MCF 10A (cell line): ENCODE data around the gene RNF220. TPM values are rescaled to one million over a fixed set of nuclear protein-coding genes. Genes with fewer than 3 reads are reported as not detected.

ENCODE experiments used
- BruUV-seq: library from RNA; stranded (reverse); fragments of 400-500 nt; replicated peaks from 2 replicates; lab custom pipeline; 2021; lab: Mats Ljungman, UMichigan
- CTCF ChIA-PET: fragments of 300-600 bp; sonication (Branson Sonifier 250); formaldehyde crosslinking; extraction: SDS; loops from one replicate; lab custom pipeline; 2021; ENCODE audit warnings: antibody characterized with exemption, inconsistent platforms; lab: Yijun Ruan, JAX
- POLR2A ChIA-PET: fragments of 300-600, 350-650 bp; sonication (Branson Sonifier 250); formaldehyde crosslinking; extraction: SDS; loops from one replicate; lab custom pipeline; 2020; ENCODE audit warnings: antibody characterized with exemption, inconsistent platforms; lab: Yijun Ruan, JAX
- DNase-seq: peaks from one replicate; pipeline ENCODE4 v3.0.0-alpha.2; 2018; ENCODE audit not compliant: unreplicated experiment
- H3K27ac Mint-ChIP-seq: one replicate; pipeline ENCODE4 v1.8.0; 2022; ENCODE audit warnings: mild to moderate bottlenecking, low read depth, mixed read lengths; ENCODE audit not compliant: unreplicated experiment
- H3K27me3 Mint-ChIP-seq: one replicate; pipeline ENCODE4 v1.8.0; 2022; ENCODE audit warnings: mixed read lengths; ENCODE audit not compliant: insufficient read depth, unreplicated experiment
- H3K36me3 Mint-ChIP-seq: one replicate; pipeline ENCODE4 v1.8.0; 2022; ENCODE audit warnings: mild to moderate bottlenecking, moderate library complexity, mixed read lengths; ENCODE audit not compliant: insufficient read depth, unreplicated experiment
- H3K4me1 Mint-ChIP-seq: one replicate; pipeline ENCODE4 v1.8.0; 2022; ENCODE audit warnings: mixed read lengths; ENCODE audit not compliant: insufficient read depth, unreplicated experiment
- H3K4me3 Mint-ChIP-seq: one replicate; pipeline ENCODE4 v1.8.0; 2022; ENCODE audit warnings: mild to moderate bottlenecking, moderate library complexity, mixed read lengths; ENCODE audit not compliant: unreplicated experiment
- H3K9me3 Mint-ChIP-seq: one replicate; pipeline ENCODE4 v1.8.0; 2022; ENCODE audit warnings: mixed read lengths; ENCODE audit not compliant: unreplicated experiment
- intact Hi-C: fragments of 100-400 bp; cut with micrococcal nuclease; formaldehyde crosslinking; loops from 2 replicates; pipeline ENCODE4 v1.14.1; 2022
- total RNA-seq: library from RNA; stranded (reverse); gene quantifications from 2 replicates; pipeline ENCODE4 v1.2.3, GENCODE V29; 2022
- TF ChIP-seq, protein P1 (sequence below): fragments of 200-600 bp; IDR thresholded peaks from one replicate; pipeline ENCODE4 v1.8.0; 2022; ENCODE audit warnings: antibody characterized with exemption, mild to moderate bottlenecking; ENCODE audit not compliant: unreplicated experiment

The RNF220 gene
- total RNA-seq, 1 experiment from 2014 or later: 67.1 TPM

GRCh38 chr1:44537956-44538355, 132.9 kb downstream of the RNF220 start:
- ChIA-PET POLR2A (interaction anchor here (1.2 to 1.3 kb wide), 2 partner anchors 8 to 15 kb away, joined by 3 to 5 read pairs; no protein-coding TSS in a partner anchor), CTCF (interaction anchor here (0.9 kb wide), 1 partner anchor 432 kb away, joined by 4 read pairs; no protein-coding TSS in a partner anchor)

GRCh38 chr1:44539991-44540730, 135.1 kb downstream of the RNF220 start:
- CTCF ChIA-PET: interaction anchor here (0.5 to 1.2 kb wide), 3 partner anchors 9 to 321 kb away, joined by 3 to 4 read pairs (median 3); no protein-coding TSS in a partner anchor
- no peak overlapping the region for H3K27ac Mint-ChIP-seq

More at GRCh38 chr1:44537956-44538355, 132.9 kb downstream of the RNF220 start:
- H3K4me1 Mint-ChIP-seq: peaks cover 17% of the 10 kb centered on the region
- no TSS peak for BruUV-seq
- no peaks in the 10 kb centered on the region for H3K27me3 Mint-ChIP-seq
- DNase-seq: no peak
- H3K36me3 Mint-ChIP-seq: peaks cover 7% of the 10 kb centered on the region
- no peaks in the 10 kb centered on the region for H3K9me3 Mint-ChIP-seq
- no peak overlapping the region for H3K4me3 Mint-ChIP-seq
- no peak overlapping the region for H3K27ac Mint-ChIP-seq
- intact Hi-C loops: no loop called here
- TF ChIP-seq, protein P1, sequence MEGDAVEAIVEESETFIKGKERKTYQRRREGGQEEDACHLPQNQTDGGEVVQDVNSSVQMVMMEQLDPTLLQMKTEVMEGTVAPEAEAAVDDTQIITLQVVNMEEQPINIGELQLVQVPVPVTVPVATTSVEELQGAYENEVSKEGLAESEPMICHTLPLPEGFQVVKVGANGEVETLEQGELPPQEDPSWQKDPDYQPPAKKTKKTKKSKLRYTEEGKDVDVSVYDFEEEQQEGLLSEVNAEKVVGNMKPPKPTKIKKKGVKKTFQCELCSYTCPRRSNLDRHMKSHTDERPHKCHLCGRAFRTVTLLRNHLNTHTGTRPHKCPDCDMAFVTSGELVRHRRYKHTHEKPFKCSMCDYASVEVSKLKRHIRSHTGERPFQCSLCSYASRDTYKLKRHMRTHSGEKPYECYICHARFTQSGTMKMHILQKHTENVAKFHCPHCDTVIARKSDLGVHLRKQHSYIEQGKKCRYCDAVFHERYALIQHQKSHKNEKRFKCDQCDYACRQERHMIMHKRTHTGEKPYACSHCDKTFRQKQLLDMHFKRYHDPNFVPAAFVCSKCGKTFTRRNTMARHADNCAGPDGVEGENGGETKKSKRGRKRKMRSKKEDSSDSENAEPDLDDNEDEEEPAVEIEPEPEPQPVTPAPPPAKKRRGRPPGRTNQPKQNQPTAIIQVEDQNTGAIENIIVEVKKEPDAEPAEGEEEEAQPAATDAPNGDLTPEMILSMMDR: no peak

DNA sequence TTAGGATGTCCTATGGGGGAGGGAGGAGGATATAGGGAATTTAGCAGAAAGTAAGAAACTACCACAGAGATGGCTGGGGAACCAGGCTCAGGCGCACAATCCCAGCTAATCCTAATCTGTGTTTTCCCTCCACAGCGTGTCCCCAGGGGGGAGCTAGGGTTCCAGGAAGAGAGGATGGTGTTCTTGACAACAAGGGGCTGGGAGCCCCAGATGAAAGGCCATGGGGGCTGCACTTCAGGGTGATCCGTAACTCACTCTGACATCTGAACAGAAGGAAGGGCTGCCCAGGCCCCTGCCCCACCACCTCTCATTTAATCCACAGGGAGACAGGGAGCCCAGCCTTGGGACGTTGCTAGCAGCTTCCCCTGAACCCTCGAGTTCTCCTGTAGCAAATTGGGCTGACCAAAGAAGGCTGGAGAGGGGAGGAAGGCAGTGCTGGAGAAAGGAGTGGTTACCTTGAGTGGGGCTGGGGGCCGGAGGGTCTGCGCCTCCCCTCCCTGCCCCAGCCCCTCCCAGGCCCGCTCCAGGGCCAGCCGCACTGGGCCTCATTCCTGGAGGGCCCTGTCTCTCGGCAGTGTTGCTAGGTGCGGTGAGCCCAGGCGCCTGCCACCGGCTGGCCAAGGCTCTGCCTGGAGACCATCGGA, 137.5 kb downstream of the RNF220 start:
- intact Hi-C loops: no loop called here
- POLR2A ChIA-PET: interaction anchor here (3.7 kb wide), 1 partner anchor 12 kb away, joined by 19 read pairs; no protein-coding TSS in a partner anchor
- Mint-ChIP-seq H3K9me3 (no peaks in the 10 kb centered on the region), H3K4me1 (peaks cover 30% of the 10 kb centered on the region), H3K27ac (no peak overlapping the region), H3K4me3 (no peak overlapping the region), H3K36me3 (peaks cover 7% of the 10 kb centered on the region), H3K27me3 (no peaks in the 10 kb centered on the region)
- DNase-seq: no peak
- BruUV-seq: no TSS peak
- CTCF ChIA-PET: interaction anchor here (0.6 to 1.4 kb wide), 3 partner anchors 9 to 56 kb away, joined by 3 to 4 read pairs (median 3); no protein-coding TSS in a partner anchor
- TF ChIP-seq, protein P1: no peak

More at GRCh38 chr1:44539991-44540730, 135.1 kb downstream of the RNF220 start:
- Mint-ChIP-seq H3K27me3 (no peaks in the 10 kb centered on the region), H3K36me3 (peaks cover 7% of the 10 kb centered on the region), H3K4me3 (no peak overlapping the region), H3K4me1 (peaks cover 22% of the 10 kb centered on the region), H3K9me3 (no peaks in the 10 kb centered on the region)
- POLR2A ChIA-PET: interaction anchor here (1.0 to 1.2 kb wide), 3 partner anchors 8 to 18 kb away, joined by 3 to 5 read pairs (median 4); no protein-coding TSS in a partner anchor
- intact Hi-C loops: no loop called here
- no peak for DNase-seq
- no TSS peak for BruUV-seq
- TF ChIP-seq, protein P1: no peak
